Stimulated activated CD4-positive, alpha-beta T cell treated with anti-CD3 and anti-CD28 coated beads, Interleukin-4, amount 100 ng/mL, for 1 hour (primary cell): Measurements from ENCODE around the gene ENTPD7.
"Not testable (repeated sequence)": the region's sequence is repeated elsewhere in the genome, so short reads cannot be mapped to it uniquely, and the experiment has no call there.

ENCODE experiments used
- DNase-seq: peaks from one replicate; pipeline ENCODE4 v3.0.0-alpha.2; 2020

ENTPD7 gene

GRCh38 chr10:99693933-99694583 lies 34.7 kb downstream of the ENTPD7 start:
- no peak for DNase-seq

GRCh38 chr10:99695761-99696160 lies 36.5 kb downstream of the ENTPD7 start:
- no peak for DNase-seq

- no peak for DNase-seq
These were observed 39.3 kb downstream of the ENTPD7 start for GRCh38 chr10:99698504-99699080.

- DNase-seq: no peak
These were observed 41.3 kb downstream of the ENTPD7 start for GRCh38 chr10:99700649-99701048.

- no peak for DNase-seq
These were observed 49.2 kb downstream of the ENTPD7 start for GRCh38 chr10:99708428-99709012.

GRCh38 chr10:99709480-99710229 lies 50.3 kb downstream of the ENTPD7 start:
- DNase-seq: no peak

- DNase-seq: no peak
These were observed 51.9 kb downstream of the ENTPD7 start for GRCh38 chr10:99711129-99711719.

GRCh38 chr10:99714446-99714845 lies 55.1 kb downstream of the ENTPD7 start:
- DNase-seq: no peak

GRCh38 chr10:99720387-99720786 lies 61.1 kb downstream of the ENTPD7 start:
- DNase-seq: no peak

- no peak for DNase-seq
These were observed 70.7 kb downstream of the ENTPD7 start for GRCh38 chr10:99730026-99730425.

GRCh38 chr10:99731306-99732032 lies 72.2 kb downstream of the ENTPD7 start:
- no peak for DNase-seq

- peak; percentile 93 for DNase-seq
These were observed 72.9 kb downstream of the ENTPD7 start, which contains the start of the genes COX15 and CUTC for GRCh38 chr10:99732033-99732842. COX15 (minus strand) TSS chr10:99732127; CDS start chr10:99732049, 78 bp downstream. CUTC (plus strand) TSS chr10:99732234; CDS start chr10:99732349, 115 bp downstream.

GRCh38 chr10:99733366-99733765 lies 74.1 kb downstream of the ENTPD7 start:
- no peak for DNase-seq

- not testable (repeated sequence) for DNase-seq
These were observed 74.8 kb downstream of the ENTPD7 start for GRCh38 chr10:99734111-99734510.

- DNase-seq: no peak
These were observed 81.0 kb downstream of the ENTPD7 start for GRCh38 chr10:99740260-99740659.

GRCh38 chr10:99740933-99741559 lies 81.7 kb downstream of the ENTPD7 start:
- DNase-seq: no peak

GRCh38 chr10:99742254-99742653 lies 82.9 kb downstream of the ENTPD7 start:
- DNase-seq: no peak

GRCh38 chr10:99742701-99743100 lies 83.4 kb downstream of the ENTPD7 start:
- no peak for DNase-seq

GRCh38 chr10:99743841-99744240 lies 84.5 kb downstream of the ENTPD7 start:
- no peak for DNase-seq

GRCh38 chr10:99746166-99746565 lies 86.9 kb downstream of the ENTPD7 start:
- DNase-seq: not testable (repeated sequence)
